ENCODE results near the gene CSTPP1. TPM values are rescaled to one million over a fixed set of nuclear protein-coding genes. Genes with fewer than 3 reads are reported as not detected.

Gene CSTPP1
- total RNA-seq, 1 donor from 2014 or later, result 6.6 TPM

DNA sequence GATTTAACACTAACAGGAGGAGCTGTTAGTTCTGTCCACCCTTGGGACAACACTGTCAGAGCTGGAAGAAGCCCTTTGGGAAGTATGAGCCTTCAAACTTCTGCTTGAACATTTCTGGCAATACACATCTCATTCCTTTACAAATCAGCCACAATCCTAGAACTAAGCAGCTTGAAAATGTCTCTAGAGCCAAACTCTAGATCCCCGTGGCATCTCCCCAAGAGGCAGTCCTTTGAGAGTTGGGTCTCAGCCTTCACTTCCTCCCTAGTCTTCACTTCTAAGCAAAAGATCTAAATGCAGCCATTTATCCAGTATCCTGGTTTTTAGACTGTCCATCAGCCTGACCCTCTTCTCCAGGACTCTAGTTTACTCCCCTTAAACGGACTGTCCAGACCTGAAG, 213.2 kb downstream of the CSTPP1 start:
- peaks cover 4% of the 10 kb centered on the region for H3K36me3 ChIP-seq (ENCODE audit: control insufficient read depth, insufficient read depth, low read length)
- H3K27me3 ChIP-seq (ENCODE audit: control insufficient read depth, insufficient read depth, low read length), result no peaks in the 10 kb centered on the region
- no peak for FAIRE-seq
- no peak overlapping the region for H3K4me3 ChIP-seq (ENCODE audit: low read depth, low read length)
- TF ChIP-seq, protein P1, sequence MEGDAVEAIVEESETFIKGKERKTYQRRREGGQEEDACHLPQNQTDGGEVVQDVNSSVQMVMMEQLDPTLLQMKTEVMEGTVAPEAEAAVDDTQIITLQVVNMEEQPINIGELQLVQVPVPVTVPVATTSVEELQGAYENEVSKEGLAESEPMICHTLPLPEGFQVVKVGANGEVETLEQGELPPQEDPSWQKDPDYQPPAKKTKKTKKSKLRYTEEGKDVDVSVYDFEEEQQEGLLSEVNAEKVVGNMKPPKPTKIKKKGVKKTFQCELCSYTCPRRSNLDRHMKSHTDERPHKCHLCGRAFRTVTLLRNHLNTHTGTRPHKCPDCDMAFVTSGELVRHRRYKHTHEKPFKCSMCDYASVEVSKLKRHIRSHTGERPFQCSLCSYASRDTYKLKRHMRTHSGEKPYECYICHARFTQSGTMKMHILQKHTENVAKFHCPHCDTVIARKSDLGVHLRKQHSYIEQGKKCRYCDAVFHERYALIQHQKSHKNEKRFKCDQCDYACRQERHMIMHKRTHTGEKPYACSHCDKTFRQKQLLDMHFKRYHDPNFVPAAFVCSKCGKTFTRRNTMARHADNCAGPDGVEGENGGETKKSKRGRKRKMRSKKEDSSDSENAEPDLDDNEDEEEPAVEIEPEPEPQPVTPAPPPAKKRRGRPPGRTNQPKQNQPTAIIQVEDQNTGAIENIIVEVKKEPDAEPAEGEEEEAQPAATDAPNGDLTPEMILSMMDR (IDR thresholded peaks at IDR 0.05; ENCODE audit: insufficient read depth, low read length, severe bottlenecking), result no peak
- no peak for DNase-seq (ENCODE audit: low read depth)

DNA sequence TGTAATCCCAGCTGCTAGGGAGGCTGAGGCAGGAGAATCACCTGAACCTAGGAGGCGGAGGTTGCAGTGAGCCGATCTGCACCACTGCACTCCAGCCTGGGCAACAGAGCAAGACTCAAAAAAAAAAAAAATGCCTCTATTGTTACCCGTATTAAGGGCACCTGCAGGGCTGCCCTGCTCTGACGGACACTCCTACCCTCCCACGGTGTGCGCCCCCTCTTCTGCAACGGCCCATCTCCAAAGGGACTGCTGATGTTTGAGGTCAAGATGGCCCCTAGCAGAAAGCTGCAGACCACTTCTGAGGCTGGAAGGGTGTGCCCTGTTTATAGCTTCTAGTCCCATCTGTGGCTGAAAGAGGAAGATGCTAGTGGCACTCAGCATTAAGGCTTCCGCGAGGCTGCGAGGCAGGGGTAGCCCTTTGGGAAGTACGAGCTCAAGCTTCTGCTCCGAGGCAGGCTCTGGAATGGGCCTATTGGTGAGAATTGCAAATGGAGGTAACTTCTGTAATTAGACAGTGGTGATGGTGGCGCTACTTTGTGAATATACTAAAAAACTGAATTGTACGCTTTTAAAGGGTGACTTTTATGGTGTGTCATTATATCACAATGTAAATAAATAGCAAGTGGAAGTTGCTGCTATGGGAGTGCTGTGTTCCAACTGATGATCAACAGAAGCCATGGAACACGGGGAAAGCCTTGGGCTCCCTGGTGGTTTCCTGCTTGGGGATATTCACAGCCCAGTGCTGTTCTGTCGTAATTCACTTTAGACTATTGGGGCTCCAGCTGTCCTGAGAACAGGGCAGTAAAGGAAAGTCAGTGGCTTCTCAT, 215.8 kb downstream of the CSTPP1 start:
- FAIRE-seq, result no peak
- TF ChIP-seq, protein P1 (IDR thresholded peaks at IDR 0.05; ENCODE audit: insufficient read depth, low read length, severe bottlenecking), result no peak
- H3K27me3 ChIP-seq (ENCODE audit: control insufficient read depth, insufficient read depth, low read length), result no peaks in the 10 kb centered on the region
- H3K36me3 ChIP-seq (ENCODE audit: control insufficient read depth, insufficient read depth, low read length), result peaks cover 6% of the 10 kb centered on the region
- no peak for DNase-seq (ENCODE audit: low read depth)
- no peak overlapping the region for H3K4me3 ChIP-seq (ENCODE audit: low read depth, low read length)

DNA sequence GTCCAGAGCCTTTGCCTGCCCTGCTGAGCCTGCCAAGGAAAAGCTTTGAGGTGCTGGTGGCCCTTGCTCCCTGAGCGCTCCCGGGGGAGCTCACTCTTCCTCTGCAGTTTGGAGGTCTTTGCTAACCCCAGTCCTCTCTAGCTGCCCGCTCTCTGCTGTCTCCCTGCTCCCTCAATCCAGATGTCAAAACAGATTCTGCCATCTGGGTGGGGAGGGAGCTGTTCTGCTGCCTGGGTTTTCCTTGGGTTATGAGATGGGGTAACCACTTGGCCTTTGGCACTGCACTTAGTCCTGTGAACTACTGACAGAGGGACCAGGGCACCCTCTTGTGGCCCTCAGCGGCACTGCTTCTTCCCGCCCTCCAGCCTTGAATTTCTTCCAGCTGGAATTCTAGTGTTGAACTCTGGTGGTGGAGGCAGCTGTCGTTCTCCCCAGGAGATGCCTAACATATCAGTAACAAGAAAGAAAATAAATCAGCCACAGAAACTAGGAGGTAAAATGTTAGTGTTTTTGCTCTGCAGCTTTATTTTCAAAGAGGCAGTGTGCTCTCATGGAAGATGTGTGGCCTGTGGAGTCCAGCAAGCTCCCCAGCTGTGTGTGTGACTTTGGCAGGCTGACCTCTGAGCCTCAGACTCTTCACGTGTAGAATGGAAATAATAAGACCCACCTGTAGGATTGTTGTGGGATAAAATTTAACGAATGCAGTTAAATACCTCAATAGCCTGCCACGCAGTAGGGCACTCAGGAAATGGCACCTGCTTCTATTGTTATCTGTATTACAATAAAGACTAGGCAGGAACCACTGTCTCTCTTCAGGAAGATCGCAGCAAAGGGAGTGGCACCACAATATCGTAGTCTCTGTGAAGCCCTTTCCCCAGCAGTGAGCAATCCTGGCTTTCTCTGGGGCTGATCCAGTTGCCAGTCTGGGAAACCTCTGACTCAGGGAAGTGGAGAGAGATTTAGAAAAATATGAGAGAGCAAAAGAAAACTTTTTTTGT, 216.7 kb downstream of the CSTPP1 start:
- H3K27me3 ChIP-seq (ENCODE audit: control insufficient read depth, insufficient read depth, low read length), result no peaks in the 10 kb centered on the region
- DNase-seq (ENCODE audit: low read depth) (peak; percentile 62), FAIRE-seq (no peak)
- TF ChIP-seq, protein P1 (IDR thresholded peaks at IDR 0.05; ENCODE audit: insufficient read depth, low read length, severe bottlenecking), result peak; percentile 98
- H3K36me3 ChIP-seq (ENCODE audit: control insufficient read depth, insufficient read depth, low read length), result peaks cover 3% of the 10 kb centered on the region
- no peak overlapping the region for H3K4me3 ChIP-seq (ENCODE audit: low read depth, low read length)

DNA sequence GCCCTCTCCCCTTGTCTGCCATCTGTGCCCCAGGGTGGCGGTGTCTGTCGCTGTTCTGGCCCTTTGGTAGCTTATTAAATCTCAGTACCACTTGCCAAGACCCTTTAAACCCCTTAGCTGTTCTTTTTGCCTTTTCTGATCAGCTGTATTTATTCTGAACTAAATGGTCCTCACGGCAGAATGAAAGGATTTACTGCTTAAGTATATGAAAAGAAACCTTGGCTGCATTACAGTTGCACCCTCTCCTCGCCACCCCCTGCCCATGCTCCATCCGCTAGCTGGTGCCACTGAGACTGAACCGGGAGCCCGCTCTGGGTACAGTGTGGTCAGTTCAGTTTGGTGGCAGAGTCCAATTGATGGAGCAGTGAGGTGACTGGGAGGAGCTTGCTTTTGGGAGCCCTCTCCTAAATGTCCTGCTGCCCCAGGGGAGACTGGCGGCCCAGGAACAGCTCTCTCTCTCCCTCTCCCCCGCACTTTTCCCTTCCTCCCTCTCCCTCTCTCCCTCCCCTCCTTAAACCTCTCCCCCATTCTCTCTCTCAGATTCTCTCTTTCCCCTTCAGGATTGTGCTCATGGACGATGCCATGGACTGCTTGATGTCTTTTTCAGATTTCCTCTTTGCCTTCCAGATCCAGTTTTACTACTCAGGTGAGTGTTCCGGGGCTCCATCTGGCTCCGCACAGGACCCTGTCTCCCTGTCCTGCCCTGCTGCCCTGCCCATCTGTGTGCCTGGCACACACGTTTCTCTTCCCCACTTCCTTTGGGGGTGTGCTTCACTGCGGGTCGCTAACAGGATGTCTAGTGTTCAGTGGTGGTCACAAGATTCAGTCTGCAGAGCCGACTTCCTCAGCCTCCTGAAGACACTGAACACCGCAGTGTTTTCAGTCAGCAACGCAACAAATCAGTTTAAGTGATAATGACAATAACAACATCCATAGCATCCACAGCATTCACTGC, 218.3 kb downstream of the CSTPP1 start:
- FAIRE-seq (no peak), DNase-seq (ENCODE audit: low read depth) (no peak)
- no peak overlapping the region for H3K4me3 ChIP-seq (ENCODE audit: low read depth, low read length)
- TF ChIP-seq, protein P1 (IDR thresholded peaks at IDR 0.05; ENCODE audit: insufficient read depth, low read length, severe bottlenecking), result no peak
- H3K36me3 ChIP-seq (ENCODE audit: control insufficient read depth, insufficient read depth, low read length), result peaks cover 3% of the 10 kb centered on the region
- no peaks in the 10 kb centered on the region for H3K27me3 ChIP-seq (ENCODE audit: control insufficient read depth, insufficient read depth, low read length)

DNA sequence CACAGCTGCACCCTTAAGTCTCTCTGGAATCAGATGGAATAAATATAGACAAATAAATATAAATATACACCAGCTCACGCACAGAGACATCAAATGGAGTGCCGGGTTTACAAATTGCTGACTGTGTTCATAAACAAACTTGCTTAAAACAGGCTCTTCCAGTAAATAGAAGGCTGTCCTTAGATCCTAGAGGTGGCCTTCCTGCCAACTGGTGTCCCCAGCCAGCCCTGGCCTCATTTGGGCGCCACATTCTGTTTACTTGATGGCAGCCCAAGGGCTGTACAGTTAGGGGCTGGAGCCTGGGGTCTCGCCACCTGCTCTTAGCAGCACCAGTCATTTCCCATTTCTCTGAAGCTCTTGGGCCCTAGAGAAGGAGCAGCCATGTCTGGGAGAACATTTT, 219.3 kb downstream of the CSTPP1 start:
- H3K27me3 ChIP-seq (ENCODE audit: control insufficient read depth, insufficient read depth, low read length), result no peaks in the 10 kb centered on the region
- TF ChIP-seq, protein P1 (IDR thresholded peaks at IDR 0.05; ENCODE audit: insufficient read depth, low read length, severe bottlenecking), result no peak
- H3K4me3 ChIP-seq (ENCODE audit: low read depth, low read length), result no peak overlapping the region
- DNase-seq (ENCODE audit: low read depth) (no peak), FAIRE-seq (no peak)
- peaks cover 3% of the 10 kb centered on the region for H3K36me3 ChIP-seq (ENCODE audit: control insufficient read depth, insufficient read depth, low read length)
